Hindlimb muscle (tissue), 1 donor: ENCODE measurements around the gene EGLN3. TPM values are rescaled to one million over a fixed set of nuclear protein-coding genes. Genes with fewer than 3 reads are reported as not detected.
"Not testable (repeated sequence)": the region's sequence is repeated elsewhere in the genome, so short reads cannot be mapped to it uniquely, and the experiment has no call there.

ENCODE experiments used
- DNase-seq: peaks from one replicate; pipeline ENCODE4 v3.0.0-alpha.2; 2013
- polyA plus RNA-seq: library from polyadenylated mRNA; unstranded; fragments of 120-200 nt; gene quantifications from one replicate; pipeline ENCODE4 v1.2.1, GENCODE V29; 2013; ENCODE audit not compliant: insufficient read length

EGLN3 gene
- 69.6 TPM for polyA plus RNA-seq

DNA sequence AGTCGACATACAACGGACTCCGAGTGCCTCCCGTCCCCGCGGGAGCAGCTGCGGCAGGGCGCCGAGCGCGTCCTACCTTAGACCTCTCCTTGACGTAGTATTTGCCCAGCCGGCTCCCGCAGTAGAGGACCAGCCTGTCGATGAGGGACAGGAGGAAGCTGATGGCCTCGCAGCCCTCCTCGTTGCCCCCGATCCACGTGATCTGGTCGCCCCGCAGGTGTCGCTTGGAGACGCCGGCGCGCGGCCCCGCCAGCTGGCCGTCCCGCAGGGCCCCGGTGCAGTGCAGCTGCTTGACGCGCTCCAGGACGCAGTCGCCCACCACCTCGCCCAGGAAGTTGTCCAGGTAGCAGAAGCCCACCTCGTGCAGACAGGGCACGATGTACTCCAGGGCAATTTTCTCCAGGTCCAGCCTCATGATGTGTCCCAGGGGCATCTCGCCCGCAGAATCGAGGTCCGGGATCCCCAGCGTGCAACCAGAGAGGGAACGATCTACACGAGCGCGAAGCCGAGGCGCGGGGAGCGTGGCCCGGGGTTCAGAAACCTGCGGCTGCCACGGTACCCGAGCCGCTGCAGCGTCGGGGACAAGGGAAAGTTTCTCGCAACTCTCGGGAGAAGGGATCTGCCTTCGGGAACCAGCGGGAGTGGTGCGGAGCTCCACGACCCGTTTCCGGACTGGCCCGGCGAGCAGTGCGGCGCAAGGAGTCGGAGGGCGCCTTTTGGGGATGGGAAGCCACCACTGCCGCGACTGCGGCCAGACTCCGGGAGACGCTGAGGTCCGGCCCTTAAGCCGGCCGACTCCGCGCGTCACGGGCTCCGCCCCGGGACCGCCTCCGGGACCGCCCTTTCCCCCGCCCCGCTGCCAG lies at the start of gene EGLN3:
Gene EGLN3, minus strand, starts transcription at position 755 of the 863 bp plus-strand sequence. Its CDS starts 322 bp downstream, at position 433.
- DNase-seq = peak; percentile 90

GRCh38 chr14:34000396-34000795 lies 49.5 kb upstream of the EGLN3 start:
- no peak for DNase-seq

- no peak for DNase-seq
These were observed 49.0 kb upstream of the EGLN3 start for GRCh38 chr14:33999771-34000291.

- no peak for DNase-seq
These were observed 46.7 kb upstream of the EGLN3 start for GRCh38 chr14:33997611-33998010.

DNA sequence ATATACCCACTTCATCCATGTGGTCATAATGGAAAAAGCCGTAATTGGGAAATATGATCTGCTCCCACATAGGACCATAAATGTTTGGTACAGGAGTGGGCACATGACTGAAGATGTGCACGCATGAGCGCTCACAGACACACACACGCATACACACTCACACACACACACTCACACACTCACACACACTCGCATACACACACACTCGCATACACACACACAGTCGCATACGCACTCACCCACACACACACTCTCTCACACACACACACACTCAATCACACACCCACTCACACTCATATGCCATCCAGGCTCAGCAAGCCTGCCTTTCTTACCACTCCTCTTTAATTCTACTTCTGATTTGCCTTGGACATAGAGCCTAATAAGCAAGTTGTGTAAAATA lies 45.6 kb upstream of the EGLN3 start:
- no peak for DNase-seq

DNA sequence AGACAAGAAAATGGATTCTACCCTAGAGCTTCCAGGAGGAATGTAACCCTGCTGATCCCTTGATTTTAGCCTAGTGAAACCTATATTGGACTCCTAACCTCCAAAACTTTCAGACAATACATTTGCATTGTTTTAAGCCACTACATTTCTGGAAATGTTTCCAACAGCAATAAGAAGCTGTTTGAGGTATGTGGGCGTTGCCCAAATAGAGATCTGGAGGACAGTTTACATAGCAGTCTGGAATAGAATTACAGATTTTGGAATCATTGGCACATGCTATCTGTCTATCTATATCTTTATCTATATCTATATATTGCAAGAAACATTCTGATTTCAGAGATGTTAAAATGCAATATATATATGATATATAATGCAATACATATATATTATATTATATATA lies 42.4 kb upstream of the EGLN3 start:
- no peak for DNase-seq

GRCh38 chr14:33992274-33993007 lies 41.6 kb upstream of the EGLN3 start:
- DNase-seq = no peak

- no peak for DNase-seq
These were observed 39.9 kb upstream of the EGLN3 start for GRCh38 chr14:33990790-33991189.

DNA sequence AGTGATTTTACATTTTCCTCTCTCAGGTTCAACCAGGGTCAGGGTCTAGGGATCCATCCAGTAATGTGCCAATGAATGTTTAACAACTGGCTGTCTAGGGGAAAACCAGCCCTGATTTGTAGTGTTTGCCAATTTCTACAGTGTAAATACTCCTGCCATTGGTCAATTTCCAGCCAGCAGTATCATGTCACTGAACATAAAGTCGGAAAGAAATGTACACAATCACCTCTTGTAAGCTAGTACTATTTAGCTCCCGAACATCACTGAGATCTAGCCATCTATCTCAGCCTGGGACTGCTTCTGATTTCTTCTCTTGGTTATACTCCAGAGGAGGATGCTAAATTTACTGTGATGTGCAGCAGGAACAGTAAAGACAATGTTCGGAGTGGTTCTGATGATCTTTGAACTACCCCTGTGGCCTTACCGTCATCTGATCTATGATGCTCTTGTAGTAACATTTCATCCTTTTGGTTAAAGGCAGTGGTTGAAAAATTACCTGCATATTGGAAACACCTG lies 36.7 kb upstream of the EGLN3 start:
- no peak for DNase-seq

- no peak for DNase-seq
These were observed 35.9 kb upstream of the EGLN3 start for GRCh38 chr14:33986804-33987203.

DNA sequence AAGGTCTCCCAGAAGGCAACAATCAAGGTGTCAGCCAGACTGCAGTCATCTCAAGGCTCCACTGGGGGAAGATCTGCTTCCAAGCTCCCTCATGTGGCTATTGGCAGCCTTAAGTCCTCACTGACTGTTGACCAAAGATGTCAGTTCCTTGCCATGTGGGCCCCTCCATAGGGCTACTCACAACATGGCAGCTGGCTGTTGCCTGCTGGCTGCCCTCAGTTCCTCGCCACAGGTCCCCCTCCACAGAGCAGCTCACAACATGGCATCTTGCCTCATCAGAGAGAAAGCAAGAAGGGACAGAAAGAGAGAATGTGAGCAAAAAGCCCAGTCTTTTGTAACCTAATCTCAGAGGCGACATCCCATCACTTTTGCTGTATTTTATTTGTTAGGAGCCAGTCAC lies 34.4 kb upstream of the EGLN3 start:
- DNase-seq = no peak

DNA sequence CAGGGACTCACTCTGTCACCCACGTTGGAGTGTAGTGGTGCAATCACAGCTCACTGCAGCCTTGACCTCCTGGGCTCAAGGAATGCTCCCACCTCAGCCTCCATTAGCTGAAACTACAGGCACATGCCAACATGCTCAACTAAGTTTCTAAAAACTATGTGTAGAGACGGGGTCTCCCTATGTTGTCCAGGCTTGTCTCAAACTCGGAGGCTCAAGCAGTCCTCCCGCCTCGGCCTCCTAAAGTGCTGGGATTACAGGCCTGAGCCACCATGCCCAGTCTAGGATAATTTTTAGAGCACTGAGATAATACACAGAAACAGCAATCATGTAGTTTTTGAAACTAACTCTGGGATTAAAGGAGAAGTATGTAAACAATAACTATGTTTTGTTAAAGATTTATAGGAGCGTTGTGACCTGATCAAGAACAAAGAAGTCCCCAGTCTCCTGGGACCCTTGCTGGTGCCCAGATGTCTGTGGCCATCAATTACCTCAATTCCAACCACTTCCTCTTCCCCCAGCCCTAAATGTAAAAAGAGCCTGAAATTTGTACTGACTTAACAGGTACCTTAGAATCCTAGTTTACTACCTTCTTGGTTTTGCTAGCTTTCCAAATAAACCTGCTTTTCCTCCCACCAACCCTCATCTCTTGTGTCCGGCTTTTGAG lies 28.9 kb upstream of the EGLN3 start:
- no peak for DNase-seq

DNA sequence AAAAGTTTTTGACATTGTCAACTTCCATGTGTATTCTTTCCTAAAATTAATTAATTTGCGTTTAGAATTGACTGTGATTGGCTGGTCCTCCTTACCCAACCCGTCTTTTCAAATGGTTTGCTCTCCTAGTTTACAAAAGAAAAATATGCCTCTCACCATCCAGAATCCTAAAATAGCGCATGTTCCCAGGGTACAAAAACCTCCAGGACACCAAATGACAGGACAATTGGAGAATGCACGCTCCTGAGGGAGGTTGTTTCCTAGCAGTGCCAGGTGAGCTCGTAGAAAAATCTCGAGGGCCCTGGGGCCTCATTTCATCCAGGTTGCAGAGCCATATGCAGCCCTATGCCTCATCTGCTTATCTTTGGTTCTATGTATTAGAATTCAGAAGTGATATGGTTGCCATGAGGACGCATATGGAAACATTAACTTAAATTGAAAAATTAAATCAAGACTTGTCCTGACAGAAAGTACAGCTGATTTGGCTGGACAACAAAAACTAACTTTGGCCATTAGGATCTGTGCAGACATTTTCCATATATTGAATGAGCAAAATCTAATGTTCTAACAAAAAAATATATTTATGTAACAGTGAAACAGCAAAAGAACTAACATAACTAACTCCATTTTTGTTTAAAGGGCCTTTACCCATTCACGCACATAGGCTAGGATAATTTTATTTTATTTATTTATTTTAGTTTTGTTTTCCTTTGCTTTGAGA lies 28.2 kb upstream of the EGLN3 start:
- DNase-seq = no peak

DNA sequence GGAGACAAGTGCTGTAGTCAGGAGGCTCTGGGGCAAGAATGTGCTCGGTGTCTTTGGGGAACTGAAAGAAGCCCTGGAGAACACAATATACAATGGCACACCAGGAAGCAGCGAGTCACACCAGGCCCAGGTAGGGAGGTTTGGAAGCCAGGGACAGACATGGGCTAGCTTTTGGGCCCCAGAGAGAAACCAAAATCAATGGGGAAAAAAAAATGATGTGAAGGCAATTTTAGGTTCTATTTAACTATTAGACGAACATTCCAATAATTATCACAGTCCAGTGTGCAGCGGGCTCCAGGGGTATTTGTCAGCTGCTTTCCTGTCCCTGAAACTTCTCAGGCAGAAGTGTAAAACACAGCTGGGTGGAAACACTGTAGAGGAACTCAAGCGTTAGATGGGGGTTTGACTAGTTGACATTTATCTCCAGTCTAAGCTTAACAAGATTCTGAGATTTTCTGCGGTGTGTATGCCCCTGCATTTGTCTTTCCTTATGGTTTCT lies 21.8 kb upstream of the EGLN3 start:
- DNase-seq = no peak

- not testable (repeated sequence) for DNase-seq
These were observed 19.0 kb upstream of the EGLN3 start for GRCh38 chr14:33969846-33970245.

- no peak for DNase-seq
These were observed 17.8 kb upstream of the EGLN3 start for GRCh38 chr14:33968722-33969121.

- DNase-seq = no peak
These were observed 16.3 kb upstream of the EGLN3 start for GRCh38 chr14:33967138-33967537.

GRCh38 chr14:33966276-33966675 lies 15.4 kb upstream of the EGLN3 start:
- no peak for DNase-seq

DNA sequence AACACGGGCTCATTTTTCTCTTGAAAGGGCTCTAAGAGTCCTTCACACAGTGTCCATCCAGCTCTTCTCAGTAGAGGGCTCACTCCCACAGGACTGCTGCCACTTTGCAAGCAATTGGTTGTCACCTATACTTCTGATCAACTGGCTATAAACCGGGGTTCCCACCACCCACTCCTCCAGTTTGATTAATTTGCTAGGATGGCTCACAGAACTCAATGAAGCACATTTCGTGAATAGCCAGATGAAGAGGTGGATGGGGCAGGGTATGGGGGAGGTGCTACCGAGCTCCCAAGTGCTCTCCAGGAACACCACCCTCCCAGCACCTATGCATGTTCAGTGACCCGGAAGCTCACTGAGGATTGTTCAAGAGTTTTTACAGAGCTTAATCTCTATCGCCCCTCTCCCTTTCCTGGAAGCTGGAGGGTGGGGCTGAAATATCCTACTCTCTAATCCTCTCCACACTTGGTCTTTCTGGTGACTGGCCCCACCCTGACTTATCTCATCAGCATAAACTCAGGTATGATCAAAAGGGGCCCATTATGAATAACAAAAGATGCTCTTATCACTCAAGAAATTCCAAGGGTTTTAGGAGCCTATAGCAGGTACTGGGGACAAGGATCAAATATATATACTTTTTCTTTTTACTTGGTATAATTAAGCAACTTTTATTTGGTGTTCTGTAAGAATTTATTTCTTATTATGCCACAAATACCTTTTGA lies 13.9 kb upstream of the EGLN3 start:
- no peak for DNase-seq

DNA sequence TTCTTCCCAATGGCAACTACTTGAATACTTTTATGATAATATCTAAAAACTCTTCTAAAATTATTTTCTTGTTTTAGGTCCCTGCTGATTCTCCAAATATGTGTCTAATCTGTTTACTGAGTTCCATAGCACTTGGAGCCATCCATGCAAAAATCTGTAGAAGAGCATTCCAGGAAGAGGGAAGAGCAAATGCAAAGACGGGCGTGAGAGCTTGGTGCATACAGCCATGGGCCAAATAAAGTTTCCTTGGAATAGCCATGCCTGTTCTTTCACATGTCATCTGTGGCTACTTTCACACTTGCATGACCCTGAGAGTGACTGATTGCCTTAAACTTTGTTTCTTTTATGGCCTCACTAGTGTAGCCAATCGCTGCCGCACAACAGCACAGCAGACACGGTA lies 13.0 kb upstream of the EGLN3 start:
- no peak for DNase-seq

GRCh38 chr14:33962466-33962865 lies 11.6 kb upstream of the EGLN3 start:
- DNase-seq = not testable (repeated sequence)
